Measurements from ENCODE around the gene NEK3. TPM values are rescaled to one million over a fixed set of nuclear protein-coding genes. Genes with fewer than 3 reads are reported as not detected.
"Not testable (repeated sequence)": the region's sequence is repeated elsewhere in the genome, so short reads cannot be mapped to it uniquely, and the experiment has no call there.

The NEK3 gene
- total and polyA plus RNA-seq, 7 donors, result 8.7 to 26.5 (median 21.0) TPM

- no peaks in the 10 kb centered on the region for H3K9me3 ChIP-seq
- WGBS, 2 donors, result 87 to 89% methylated on average over 5 of the region's 5 CpGs
- peaks cover 8 to 94% (median 17%) of the 10 kb centered on the region in 4 donors for H3K36me3 ChIP-seq
- no peak overlapping the region for H3K27ac ChIP-seq
- no peak overlapping the region for H3K4me3 ChIP-seq
- no peaks in the 10 kb centered on the region for H3K27me3 ChIP-seq
- intact Hi-C loops (cut with DNase I), result no loop called here
- no peak for TF ChIP-seq CTCF (IDR thresholded peaks at IDR 0.05)
- TF ChIP-seq POLR2A (IDR thresholded peaks at IDR 0.05), result no peak
- no peak for TF ChIP-seq EP300 (IDR thresholded peaks at IDR 0.05)
- no peak for TF ChIP-seq POLR2AphosphoS5 (IDR thresholded peaks at IDR 0.05)
- H3K4me1 ChIP-seq, result no peaks in the 10 kb centered on the region
- no peak for DNase-seq
Measured at GRCh38 chr13:52169839-52170238, 10.4 kb upstream of the NEK3 start.

- DNase-seq, result no peak
- Histone ChIP-seq H3K4me1 (no peaks in the 10 kb centered on the region), H3K27ac (no peak overlapping the region), H3K9me3 (no peaks in the 10 kb centered on the region), H3K36me3 (peaks cover 8 to 53% (median 14%) of the 10 kb centered on the region in 4 donors), H3K27me3 (no peaks in the 10 kb centered on the region), H3K4me3 (no peak overlapping the region)
- intact Hi-C loops (cut with DNase I), result no loop called here
- TF ChIP-seq CTCF (IDR thresholded peaks at IDR 0.05), result no peak
- no peak for TF ChIP-seq POLR2AphosphoS5 (IDR thresholded peaks at IDR 0.05)
- TF ChIP-seq POLR2A (IDR thresholded peaks at IDR 0.05), result no peak
- TF ChIP-seq EP300 (IDR thresholded peaks at IDR 0.05), result no peak
- WGBS, 2 donors, result 36 to 63% methylated on average over 2 of the region's 2 CpGs
Measured at GRCh38 chr13:52165411-52165810, 6.0 kb upstream of the NEK3 start.

- no peaks in the 10 kb centered on the region for H3K27me3 ChIP-seq
- no peaks in the 10 kb centered on the region for H3K9me3 ChIP-seq
- TF ChIP-seq EP300 (IDR thresholded peaks at IDR 0.05), result no peak
- no peak for TF ChIP-seq POLR2AphosphoS5 (IDR thresholded peaks at IDR 0.05)
- no peak for TF ChIP-seq POLR2A (IDR thresholded peaks at IDR 0.05)
- no peak for TF ChIP-seq CTCF (IDR thresholded peaks at IDR 0.05)
- peaks cover 8 to 48% (median 12%) of the 10 kb centered on the region in 4 donors for H3K36me3 ChIP-seq
- DNase-seq, result no peak
- intact Hi-C loops (cut with DNase I), result no loop called here
- peaks cover 0 to 1% (median under 1%) of the 10 kb centered on the region in 4 donors for H3K4me1 ChIP-seq
- H3K27ac ChIP-seq, result no peak overlapping the region
- no peak overlapping the region for H3K4me3 ChIP-seq
Measured at GRCh38 chr13:52164989-52165388, 5.6 kb upstream of the NEK3 start.

GRCh38 chr13:52163878-52164277 is 4.5 kb upstream of the NEK3 start:
- H3K4me1 ChIP-seq; DNase-seq; H3K27ac ChIP-seq; intact Hi-C loops (cut with DNase I); H3K9me3 ChIP-seq; H3K4me3 ChIP-seq; H3K27me3 ChIP-seq: not testable (repeated sequence)
- 78 to 82% methylated on average over 3 of the region's 3 CpGs for WGBS, 2 donors
- H3K36me3 ChIP-seq, result peaks cover 6 to 37% (median 9%) of the 10 kb centered on the region in 4 donors

GRCh38 chr13:52162279-52163101 is 3.1 kb upstream of the NEK3 start:
- 23 to 64% methylated on average over 5 of the region's 5 CpGs for WGBS, 2 donors
- no peaks in the 10 kb centered on the region for H3K27me3 ChIP-seq

More at GRCh38 chr13:52162279-52163101, 3.1 kb upstream of the NEK3 start:
- Histone ChIP-seq H3K36me3 (peaks cover 0 to 23% (median 0%) of the 10 kb centered on the region in 4 donors), H3K4me3 (no peak overlapping the region), H3K27ac (no peak overlapping the region), H3K4me1 (peaks cover 0 to 9% (median 7%) of the 10 kb centered on the region in 4 donors), H3K9me3 (no peaks in the 10 kb centered on the region)
- intact Hi-C loops (cut with DNase I), result no loop called here
- no peak for DNase-seq
- TF ChIP-seq CTCF (IDR thresholded peaks at IDR 0.05) (no peak), EP300 (IDR thresholded peaks at IDR 0.05) (no peak), POLR2A (IDR thresholded peaks at IDR 0.05) (no peak), POLR2AphosphoS5 (IDR thresholded peaks at IDR 0.05) (no peak)

Measured in sigmoid colon (tissue), 7 donors.